ENCODE measurements around the gene STK33. TPM values are rescaled to one million over a fixed set of nuclear protein-coding genes. Genes with fewer than 3 reads are reported as not detected.

The STK33 gene
- total and polyA plus RNA-seq, 2 experiments from 2014 or later: 18.0 to 21.5 TPM

DNA sequence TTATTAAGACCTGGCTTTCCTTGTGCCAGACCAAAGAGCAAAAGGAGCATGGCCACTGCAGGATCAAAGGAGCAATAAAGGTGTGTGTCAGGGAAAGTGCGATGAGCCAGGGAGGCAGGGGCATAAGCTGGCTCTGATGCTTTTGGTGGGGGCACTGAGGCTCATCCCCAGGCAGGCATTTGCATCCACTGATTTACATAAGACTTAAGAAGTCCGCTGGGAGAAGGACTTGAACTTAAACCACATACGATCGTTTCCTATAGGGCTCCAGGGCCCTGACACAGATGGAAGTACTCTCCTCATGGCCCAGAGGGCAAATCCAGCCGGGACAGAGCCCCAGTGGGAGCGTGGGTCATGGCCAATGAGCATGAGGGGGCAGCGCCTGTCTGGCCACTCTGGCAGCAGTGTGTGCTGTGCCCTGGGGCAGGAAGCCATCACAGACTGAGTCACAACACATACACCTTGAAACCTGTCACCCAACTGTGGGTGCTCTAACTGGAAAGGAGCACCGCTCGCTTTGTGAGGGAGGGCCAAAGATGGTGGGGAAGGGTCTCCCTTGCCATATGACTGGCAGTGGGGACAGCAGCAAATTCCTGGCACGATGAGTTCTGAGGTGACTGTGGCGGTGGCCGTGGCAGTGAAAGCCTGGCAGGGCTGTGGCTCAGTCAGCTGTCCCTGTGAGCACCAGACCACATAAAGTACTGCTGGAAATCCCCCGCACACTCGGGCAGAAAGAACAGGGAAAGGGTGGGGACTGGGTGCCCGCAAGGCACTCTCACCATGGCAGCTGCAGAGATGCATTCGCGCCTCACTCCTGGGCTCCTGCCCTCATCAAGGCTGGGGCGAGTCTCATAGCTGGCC, 251.0 kb downstream of the STK33 start:
- Histone ChIP-seq H3K4me3 (no peak overlapping the region), H3K9me3 (ENCODE audit: low read depth) (no peaks in the 10 kb centered on the region), H3K36me3 (no peaks in the 10 kb centered on the region), H3K27ac (no peak overlapping the region), H3K27me3 (no peaks in the 10 kb centered on the region), H3K4me1 (ENCODE audit: low read depth) (no peaks in the 10 kb centered on the region)
- no peak for DNase-seq (ENCODE audit: low read depth in 1 of 2, low spot score in 1 of 2)
- TF ChIP-seq, protein P1, sequence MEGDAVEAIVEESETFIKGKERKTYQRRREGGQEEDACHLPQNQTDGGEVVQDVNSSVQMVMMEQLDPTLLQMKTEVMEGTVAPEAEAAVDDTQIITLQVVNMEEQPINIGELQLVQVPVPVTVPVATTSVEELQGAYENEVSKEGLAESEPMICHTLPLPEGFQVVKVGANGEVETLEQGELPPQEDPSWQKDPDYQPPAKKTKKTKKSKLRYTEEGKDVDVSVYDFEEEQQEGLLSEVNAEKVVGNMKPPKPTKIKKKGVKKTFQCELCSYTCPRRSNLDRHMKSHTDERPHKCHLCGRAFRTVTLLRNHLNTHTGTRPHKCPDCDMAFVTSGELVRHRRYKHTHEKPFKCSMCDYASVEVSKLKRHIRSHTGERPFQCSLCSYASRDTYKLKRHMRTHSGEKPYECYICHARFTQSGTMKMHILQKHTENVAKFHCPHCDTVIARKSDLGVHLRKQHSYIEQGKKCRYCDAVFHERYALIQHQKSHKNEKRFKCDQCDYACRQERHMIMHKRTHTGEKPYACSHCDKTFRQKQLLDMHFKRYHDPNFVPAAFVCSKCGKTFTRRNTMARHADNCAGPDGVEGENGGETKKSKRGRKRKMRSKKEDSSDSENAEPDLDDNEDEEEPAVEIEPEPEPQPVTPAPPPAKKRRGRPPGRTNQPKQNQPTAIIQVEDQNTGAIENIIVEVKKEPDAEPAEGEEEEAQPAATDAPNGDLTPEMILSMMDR (IDR thresholded peaks at IDR 0.05; ENCODE audit: low read depth, low read length): no peak

DNA sequence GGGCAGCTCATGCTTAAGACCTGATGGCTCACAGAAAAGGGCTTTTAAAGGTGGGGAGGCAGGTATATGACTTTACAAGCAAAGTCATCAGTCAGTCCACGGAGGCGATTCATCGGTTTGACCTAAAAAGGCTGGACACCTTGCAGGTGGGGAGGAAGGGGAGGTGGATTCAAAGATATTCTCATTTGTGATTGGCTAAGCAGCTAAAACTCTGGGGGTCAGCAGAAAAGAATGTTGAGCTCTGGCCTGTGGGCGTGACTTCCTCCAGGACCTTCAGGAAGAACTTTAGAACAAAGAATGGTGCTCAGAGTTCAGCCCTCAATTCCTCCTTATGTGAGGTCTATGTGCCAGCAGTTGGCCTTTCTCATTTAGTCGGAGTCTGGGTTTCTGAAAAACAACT, 252.0 kb downstream of the STK33 start:
- no peak for DNase-seq (ENCODE audit: low read depth in 1 of 2, low spot score in 1 of 2)
- H3K4me1 ChIP-seq (ENCODE audit: low read depth): no peaks in the 10 kb centered on the region
- no peaks in the 10 kb centered on the region for H3K36me3 ChIP-seq
- H3K27me3 ChIP-seq: no peaks in the 10 kb centered on the region
- TF ChIP-seq, protein P1 (IDR thresholded peaks at IDR 0.05; ENCODE audit: low read depth, low read length): no peak
- H3K9me3 ChIP-seq (ENCODE audit: low read depth): no peaks in the 10 kb centered on the region
- no peak overlapping the region for H3K4me3 ChIP-seq
- no peak overlapping the region for H3K27ac ChIP-seq

Other genes starting within 250 kb of the STK33 start
- 3.2 and 10.9 TPM in 2 replicates for gene TRIM66, start 88.4 kb upstream of the STK33 start, total RNA-seq
- gene TRIM66, start 88.4 kb upstream of the STK33 start, polyA plus RNA-seq: 3.5 and 3.9 TPM in 2 replicates
- gene RPL27A, start 88.6 kb upstream of the STK33 start, total RNA-seq: 586 and 641 TPM in 2 replicates
- 634 and 755 TPM in 2 replicates for gene RPL27A, start 88.6 kb upstream of the STK33 start, polyA plus RNA-seq